HCT116 (cell line): Measurements from ENCODE around the gene EGFLAM. TPM values are rescaled to one million over a fixed set of nuclear protein-coding genes. Genes with fewer than 3 reads are reported as not detected.

ENCODE experiments used
- ATAC-seq: fragments of 200-7000 bp; cut with Tn5 transposase; 2 replicates; pipeline ENCODE4 v1.9.1; 2020; ENCODE audit warnings: mild to moderate bottlenecking, moderate library complexity
- BruUV-seq: library from RNA; stranded (reverse); fragments of 400-500 nt; replicated peaks from 2 replicates; lab custom pipeline; 2021; lab: Mats Ljungman, UMichigan
- CTCF ChIA-PET: fragments of 300-600 bp; sonication (Branson Sonifier 250); formaldehyde crosslinking; loops from one replicate; lab custom pipeline; 2021; ENCODE audit warnings: antibody characterized with exemption; lab: Charles Lee
- POLR2A ChIA-PET: fragments of 300-600, 350-600 bp; sonication (Branson Sonifier 250); formaldehyde crosslinking; loops from one replicate; lab custom pipeline; 2021; ENCODE audit warnings: antibody characterized with exemption; lab: Charles Lee
- RAD21 ChIA-PET, 2 experiments: fragments of 300-600 bp; sonication (Branson Sonifier 250); formaldehyde crosslinking; loops; one replicate each; lab custom pipeline; 2023; ENCODE audit warnings: low total read pairs in 2 of 2; ENCODE audit not compliant: uncharacterized antibody in 2 of 2, unreplicated experiment in 2 of 2, low non-redundant PET in 1 of 2; lab: Charles Lee
- DNase-seq: peaks from one replicate; pipeline ENCODE4 v3.0.0-alpha.2; 2010; ENCODE audit warnings: low read depth, low spot score
- H2AFZ ChIP-seq: fragments of 200-600 bp; shearing (Covaris generic), sonication (generic); 2 replicates; pipeline ENCODE4 v1.6.1; 2017; ENCODE audit warnings: low read depth, mixed run types, mixed read lengths, antibody characterized with exemption, low read length; ENCODE audit not compliant: poor library complexity, severe bottlenecking
- H3K27ac ChIP-seq: 2 replicates; pipeline ENCODE4 v1.5.1; 2012; ENCODE audit warnings: low read depth, low read length
- H3K27me3 ChIP-seq: fragments of 200-600 bp; sonication (generic); 2 replicates; pipeline ENCODE4 v1.6.1; 2016; ENCODE audit warnings: mixed run types, low read length, mixed read lengths; ENCODE audit not compliant: insufficient read depth
- H3K36me3 ChIP-seq, 2 experiments: fragments of 200-500 bp in 1 of 2; fragments of 200-600 bp in 1 of 2; sonication (Bioruptor generic) in 1 of 2; sonication (generic) in 1 of 2; 2 replicates each; pipeline versions ENCODE4 v1.5.1 to v1.6.1; 2014 to 2016; ENCODE audit warnings: low read length in 2 of 2, inconsistent platforms in 1 of 2, mixed read lengths in 1 of 2, mixed run types in 1 of 2; ENCODE audit not compliant: insufficient read depth in 2 of 2, control insufficient read depth in 1 of 2
- H3K4me1 ChIP-seq, 2 experiments: fragments of 200-600 bp in 1 of 2; sonication (generic) in 1 of 2; 2 replicates each; pipeline versions ENCODE4 v1.5.1 to v1.6.1; 2012 to 2017; ENCODE audit warnings: low read length in 2 of 2, inconsistent platforms in 1 of 2, mild to moderate bottlenecking in 1 of 2, mixed read lengths in 1 of 2, mixed run types in 1 of 2, moderate library complexity in 1 of 2; ENCODE audit not compliant: insufficient read depth in 2 of 2, control insufficient read depth in 1 of 2
- H3K4me2 ChIP-seq: fragments of 200-600 bp; sonication (generic); 2 replicates; pipeline ENCODE4 v1.6.1; 2017; ENCODE audit warnings: mixed run types, low read length, mixed read lengths
- H3K4me3 ChIP-seq, 2 experiments: fragments of 200-600 bp in 1 of 2; sonication (generic) in 1 of 2; replicated peaks in 1 of 2; 2 replicates each; pipeline ENCODE4 v1.5.1; 2011 to 2016; ENCODE audit warnings: low read length in 2 of 2, control low read depth in 1 of 2, low read depth in 1 of 2, mild to moderate bottlenecking in 1 of 2, mixed read lengths in 1 of 2, mixed run types in 1 of 2
- H3K79me2 ChIP-seq: fragments of 200-600 bp; sonication (generic); 2 replicates; pipeline ENCODE4 v1.6.1; 2017; ENCODE audit warnings: mild to moderate bottlenecking, mixed run types, low read length, moderate library complexity, mixed read lengths; ENCODE audit not compliant: insufficient read depth
- H3K9ac ChIP-seq: fragments of 200-600 bp; sonication (generic); 2 replicates; pipeline ENCODE4 v1.6.1; 2016; ENCODE audit warnings: low read length, mixed read lengths
- H3K9me2 ChIP-seq: fragments of 200-600 bp; sonication (generic), shearing (Covaris generic); 2 replicates; pipeline ENCODE4 v1.6.1; 2017; ENCODE audit warnings: mixed run types, mild to moderate bottlenecking, moderate library complexity; ENCODE audit not compliant: insufficient read depth
- H3K9me3 ChIP-seq, 2 experiments: fragments of 200-500 bp in 1 of 2; fragments of 200-600 bp in 1 of 2; sonication (Bioruptor generic) in 1 of 2; sonication (generic) in 1 of 2; 2 replicates each; pipeline ENCODE4 v1.6.1; 2014 to 2017; ENCODE audit warnings: low read length in 2 of 2, mixed read lengths in 2 of 2, inconsistent platforms in 1 of 2, low read depth in 1 of 2, mild to moderate bottlenecking in 1 of 2, mixed run types in 1 of 2, moderate library complexity in 1 of 2; ENCODE audit not compliant: control insufficient read depth in 1 of 2, insufficient read depth in 1 of 2
- H4K20me1 ChIP-seq: fragments of 200-600 bp; sonication (generic), shearing (Covaris generic); 2 replicates; pipeline ENCODE4 v1.6.1; 2017; ENCODE audit warnings: mixed run types, mild to moderate bottlenecking, moderate library complexity; ENCODE audit not compliant: insufficient read depth
- CBX3 ChIP-seq: IDR thresholded peaks from 2 replicates; pipeline ENCODE4 v1.6.1; 2012; ENCODE audit warnings: low read depth
- ELF1 ChIP-seq: IDR thresholded peaks from 2 replicates; pipeline ENCODE4 v1.6.1; 2012; ENCODE audit warnings: low read depth, borderline replicate concordance
- EZH2 ChIP-seq: fragments of 200-600 bp; sonication (generic); IDR thresholded peaks from 2 replicates; pipeline ENCODE4 v1.6.1; 2017; ENCODE audit warnings: antibody characterized with exemption, mixed run types
- POLR2A ChIP-seq: IDR thresholded peaks from 2 replicates; pipeline ENCODE4 v1.7.0; 2011; ENCODE audit warnings: borderline replicate concordance; ENCODE audit not compliant: insufficient read depth, insufficient read length; ENCODE audit errors: extremely low read depth
- REST ChIP-seq: IDR thresholded peaks from 2 replicates; pipeline ENCODE4 v1.6.1; 2012; ENCODE audit warnings: low read depth
- SRF ChIP-seq: IDR thresholded peaks from 2 replicates; pipeline ENCODE4 v1.6.1; 2012; ENCODE audit warnings: low read depth
- intact Hi-C: fragments of 100-400 bp; cut with micrococcal nuclease; formaldehyde crosslinking; loops from 2 replicates; pipeline ENCODE4 v1.10.0; 2022
- total RNA-seq: library from RNA; stranded (reverse); gene quantifications from one replicate; pipeline ENCODE4 v1.2.1, GENCODE V29; 2021; ENCODE audit not compliant: unreplicated experiment
- TF ChIP-seq, protein P1 (sequence below): IDR thresholded peaks from 2 replicates; pipeline ENCODE4 v1.6.1; 2012

Gene EGFLAM
- total RNA-seq, 1 experiment from 2014 or later, result not detected

GRCh38 chr5:38465702-38466423, 207.5 kb downstream of the EGFLAM start:
- ChIA-PET RAD21 (no interaction called here), CTCF (no interaction called here), POLR2A (no interaction called here)
- Histone ChIP-seq H3K9ac (no peak overlapping the region), H3K4me3 (no peak overlapping the region), H2AFZ (no peak overlapping the region), H3K27ac (no peak overlapping the region; the same call in 1 of the 2 replicates), H3K4me1 (peaks cover 27 to 68% of the 10 kb centered on the region in 2 experiments), H4K20me1 (no peaks in the 10 kb centered on the region), H3K9me3 (no peaks in the 10 kb centered on the region), H3K27me3 (no peaks in the 10 kb centered on the region), H3K4me2 (no peak overlapping the region), H3K79me2 (no peaks in the 10 kb centered on the region), H3K36me3 (no peaks in the 10 kb centered on the region), H3K9me2 (no peaks in the 10 kb centered on the region)
- TF ChIP-seq EZH2, result no peak
- no peak for TF ChIP-seq SRF
- no peak for TF ChIP-seq REST
- no peak for TF ChIP-seq ELF1
- TF ChIP-seq CBX3, result no peak
- no peak for TF ChIP-seq POLR2A
- TF ChIP-seq, protein P1, sequence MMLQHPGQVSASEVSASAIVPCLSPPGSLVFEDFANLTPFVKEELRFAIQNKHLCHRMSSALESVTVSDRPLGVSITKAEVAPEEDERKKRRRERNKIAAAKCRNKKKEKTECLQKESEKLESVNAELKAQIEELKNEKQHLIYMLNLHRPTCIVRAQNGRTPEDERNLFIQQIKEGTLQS, result no peak
- intact Hi-C loops, result no loop called here
- no peak for DNase-seq
- ATAC-seq, result no peak
- no TSS peak for BruUV-seq
